Measurements from ENCODE around the gene TM7SF2. TPM values are rescaled to one million over a fixed set of nuclear protein-coding genes. Genes with fewer than 3 reads are reported as not detected.

The TM7SF2 gene
- total RNA-seq, 2 experiments from 2014 or later: 20.0 to 20.4 TPM

DNA sequence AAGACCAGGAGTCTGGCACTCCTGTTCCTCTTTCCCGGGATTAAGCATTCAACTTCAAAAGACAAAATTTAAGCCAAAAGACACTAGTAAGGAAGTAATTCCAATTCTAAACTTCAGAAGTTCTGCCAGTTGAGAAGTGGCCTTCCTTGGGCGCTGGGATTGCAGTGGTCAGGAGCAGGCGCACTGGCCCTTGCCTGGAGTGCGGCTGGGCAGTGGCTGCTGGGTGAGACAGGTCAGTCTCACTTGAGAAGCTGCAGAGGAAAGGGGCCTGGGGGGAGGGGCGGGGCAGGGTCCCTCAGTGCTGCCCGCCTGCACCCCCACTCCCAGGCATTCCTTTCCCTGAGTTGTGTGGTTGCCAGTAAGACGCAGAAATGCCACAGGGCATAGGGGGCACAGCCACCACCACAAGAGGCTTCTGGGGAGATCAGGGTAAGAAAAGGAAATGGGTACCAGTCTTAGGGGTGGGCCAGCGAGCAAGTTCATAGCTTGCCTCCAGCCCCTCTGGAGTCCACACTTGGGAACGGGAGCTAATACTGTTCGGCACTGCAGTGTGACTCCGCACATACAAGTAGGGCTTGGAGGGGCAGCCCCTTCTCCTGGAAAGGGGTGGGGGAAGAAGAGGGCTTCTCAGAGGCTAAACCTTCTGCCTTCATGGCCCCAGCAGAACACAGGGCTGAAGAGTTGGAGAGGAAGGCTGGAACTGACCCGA, 16.0 kb downstream of the TM7SF2 start:
- Mint-ChIP-seq H3K36me3 (ENCODE audit: low read depth) (peaks cover 87% of the 10 kb centered on the region), H3K4me3 (no peak overlapping the region)

DNA sequence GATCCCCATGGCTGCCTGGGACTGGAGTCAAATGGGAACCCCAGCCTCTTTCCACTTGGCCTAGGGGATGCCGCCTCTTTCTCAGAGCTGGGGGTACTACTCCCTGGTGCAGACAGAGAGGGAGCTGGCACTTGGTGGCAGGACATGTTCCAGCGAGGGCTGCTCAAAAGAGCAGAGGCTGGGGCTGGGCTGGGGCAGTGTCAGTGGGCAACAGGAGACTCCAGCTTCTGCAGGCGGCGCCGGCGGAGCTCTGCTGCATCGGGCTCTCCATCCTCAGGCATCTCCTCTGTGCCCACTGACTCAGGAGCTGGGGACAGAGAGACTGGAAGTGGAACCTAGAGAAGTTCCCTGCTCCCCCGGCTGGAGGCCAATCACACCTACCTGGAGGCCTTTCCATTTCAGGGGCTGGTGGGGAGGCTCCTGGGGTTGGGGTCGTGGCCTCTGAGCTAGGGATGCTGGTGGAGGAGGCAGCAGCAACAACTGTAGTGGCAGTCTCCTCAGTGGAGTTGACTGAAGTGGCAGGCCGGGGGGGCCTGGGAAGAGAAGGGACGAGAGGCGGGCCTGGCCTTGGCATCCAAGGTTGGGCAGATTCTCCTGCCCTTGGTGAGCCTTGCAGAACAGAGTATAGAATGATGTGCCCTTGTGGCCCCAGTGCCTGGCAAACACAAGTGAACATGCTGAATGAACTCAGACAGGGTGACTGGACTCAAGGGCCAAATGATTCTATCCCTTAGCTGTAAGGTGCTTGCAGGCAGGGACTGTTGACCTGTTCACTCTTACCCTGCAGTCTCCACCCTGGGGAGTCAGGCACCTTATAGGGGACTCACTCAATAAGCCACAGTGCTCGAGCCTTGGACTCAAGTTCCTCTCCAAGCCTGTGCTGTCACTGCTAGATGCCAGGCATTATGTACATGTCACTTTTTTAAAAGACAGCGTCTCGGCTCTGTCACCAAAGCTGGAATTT, 16.8 kb downstream of the TM7SF2 start:
- Histone ChIP-seq H3K27me3 (ENCODE audit: control insufficient read depth in 1 of 2, insufficient read depth in 2 of 2, low read length in 2 of 2) (no peaks in the 10 kb centered on the region), H3K4me3 (ENCODE audit: low read length) (no peak overlapping the region), H3K4me1 (ENCODE audit: insufficient read depth, low read length) (peaks cover 28% of the 10 kb centered on the region), H3K9me3 (ENCODE audit: control insufficient read depth in 1 of 2, insufficient read depth in 1 of 2, low read length in 2 of 2) (no peaks in the 10 kb centered on the region), H3K36me3 (ENCODE audit: insufficient read depth, low read length) (peaks cover 92% of the 10 kb centered on the region), H3K27ac (ENCODE audit: low read depth in 1 of 2, low read length in 2 of 2) (no peak overlapping the region)
- TF ChIP-seq, protein P1, sequence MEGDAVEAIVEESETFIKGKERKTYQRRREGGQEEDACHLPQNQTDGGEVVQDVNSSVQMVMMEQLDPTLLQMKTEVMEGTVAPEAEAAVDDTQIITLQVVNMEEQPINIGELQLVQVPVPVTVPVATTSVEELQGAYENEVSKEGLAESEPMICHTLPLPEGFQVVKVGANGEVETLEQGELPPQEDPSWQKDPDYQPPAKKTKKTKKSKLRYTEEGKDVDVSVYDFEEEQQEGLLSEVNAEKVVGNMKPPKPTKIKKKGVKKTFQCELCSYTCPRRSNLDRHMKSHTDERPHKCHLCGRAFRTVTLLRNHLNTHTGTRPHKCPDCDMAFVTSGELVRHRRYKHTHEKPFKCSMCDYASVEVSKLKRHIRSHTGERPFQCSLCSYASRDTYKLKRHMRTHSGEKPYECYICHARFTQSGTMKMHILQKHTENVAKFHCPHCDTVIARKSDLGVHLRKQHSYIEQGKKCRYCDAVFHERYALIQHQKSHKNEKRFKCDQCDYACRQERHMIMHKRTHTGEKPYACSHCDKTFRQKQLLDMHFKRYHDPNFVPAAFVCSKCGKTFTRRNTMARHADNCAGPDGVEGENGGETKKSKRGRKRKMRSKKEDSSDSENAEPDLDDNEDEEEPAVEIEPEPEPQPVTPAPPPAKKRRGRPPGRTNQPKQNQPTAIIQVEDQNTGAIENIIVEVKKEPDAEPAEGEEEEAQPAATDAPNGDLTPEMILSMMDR (IDR thresholded peaks at IDR 0.05): no peak
- ATAC-seq (ENCODE audit: poor library complexity): peak; percentile 13
- ChIA-PET CTCF (interaction anchor here (1.2 kb wide), 1 partner anchor 18 kb away, joined by 3 read pairs; no protein-coding TSS in a partner anchor), POLR2A (interaction anchor here (1.4 kb wide), 1 partner anchor 11 kb away, joined by 6 read pairs; the partner anchor contains the start of gene ZNHIT2)
- intact Hi-C loops (cut with DNase I, micrococcal nuclease): no loop called here
- no peak overlapping the region for H3K4me3 Mint-ChIP-seq
- H3K36me3 Mint-ChIP-seq (ENCODE audit: low read depth): peaks cover 90% of the 10 kb centered on the region
- peak overlapping the region; percentile 42 for H3K27ac Mint-ChIP-seq
- H3K4me1 Mint-ChIP-seq (ENCODE audit: low read depth): peaks cover 20% of the 10 kb centered on the region
- DNase-seq: no peak
- no peaks in the 10 kb centered on the region for H3K27me3 Mint-ChIP-seq
- no peaks in the 10 kb centered on the region for H3K9me3 Mint-ChIP-seq

More for the DNA sequence above, 16.0 kb downstream of the TM7SF2 start:
- no peak overlapping the region for H3K27ac ChIP-seq (ENCODE audit: low read depth in 1 of 2, low read length in 2 of 2)
- no peaks in the 10 kb centered on the region for H3K27me3 ChIP-seq (ENCODE audit: control insufficient read depth in 1 of 2, insufficient read depth in 2 of 2, low read length in 2 of 2)
- intact Hi-C loops (cut with DNase I, micrococcal nuclease): no loop called here
- no peaks in the 10 kb centered on the region for H3K9me3 ChIP-seq (ENCODE audit: control insufficient read depth in 1 of 2, insufficient read depth in 1 of 2, low read length in 2 of 2)
- Mint-ChIP-seq H3K4me1 (ENCODE audit: low read depth) (peaks cover 17% of the 10 kb centered on the region), H3K27me3 (no peaks in the 10 kb centered on the region), H3K9me3 (no peaks in the 10 kb centered on the region), H3K27ac (peak overlapping the region; percentile 42)
- POLR2A ChIA-PET: interaction anchor here (1.4 kb wide), 1 partner anchor 10 kb away, joined by 6 read pairs; the partner anchor contains the start of gene ZNHIT2
- no peak for DNase-seq
- H3K36me3 ChIP-seq (ENCODE audit: insufficient read depth, low read length): peaks cover 87% of the 10 kb centered on the region
- TF ChIP-seq, protein P1 (IDR thresholded peaks at IDR 0.05): no peak
- H3K4me1 ChIP-seq (ENCODE audit: insufficient read depth, low read length): peaks cover 28% of the 10 kb centered on the region
- CTCF ChIA-PET: interaction anchor here (1.2 kb wide), 1 partner anchor 17 kb away, joined by 3 read pairs; no protein-coding TSS in a partner anchor
- peak; percentile 15 for ATAC-seq (ENCODE audit: poor library complexity)
- H3K4me3 ChIP-seq (ENCODE audit: low read length): no peak overlapping the region

DNA sequence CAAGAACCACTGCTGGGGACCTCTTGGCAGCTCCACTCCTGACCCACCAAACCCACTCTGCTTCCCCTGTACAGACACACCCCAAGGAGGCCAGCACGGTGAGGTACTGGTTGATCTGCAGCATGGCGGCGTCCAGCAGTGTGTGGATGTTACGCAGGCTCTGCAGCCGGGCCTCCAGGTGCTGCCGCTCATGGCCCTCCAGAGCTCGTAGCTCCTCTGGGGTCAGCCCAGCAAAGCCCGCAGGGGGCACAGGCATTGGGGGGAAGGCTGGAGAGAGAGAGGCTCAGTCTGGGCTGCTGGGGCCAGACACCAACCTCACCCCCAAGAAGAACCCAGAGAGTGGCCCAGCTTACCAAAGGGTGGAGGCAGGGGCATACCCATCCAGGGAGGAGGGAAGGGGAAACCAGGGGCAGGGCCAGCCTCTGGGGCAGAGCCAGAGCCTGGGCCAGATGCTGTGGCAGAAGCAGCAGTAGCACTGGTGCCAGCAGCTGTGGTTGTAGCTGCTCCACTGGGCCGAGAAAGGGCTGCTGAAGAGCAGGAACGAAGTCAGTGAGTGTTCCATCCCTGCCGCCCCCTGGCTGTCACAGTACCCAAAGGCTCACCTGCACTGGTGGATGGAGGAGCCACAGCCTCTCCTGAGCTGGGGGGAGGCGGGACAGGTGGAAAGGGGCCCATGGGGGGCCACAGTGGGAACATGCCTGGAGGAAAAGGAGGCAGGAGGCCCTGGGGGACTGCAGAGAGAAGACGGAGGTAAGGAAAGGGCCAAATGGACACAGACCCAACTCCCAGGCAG, 18.2 kb downstream of the TM7SF2 start:
- no peak for ATAC-seq (ENCODE audit: poor library complexity)
- Mint-ChIP-seq H3K27me3 (no peaks in the 10 kb centered on the region), H3K27ac (peak overlapping the region; percentile 14), H3K4me3 (peak overlapping the region; percentile 4), H3K36me3 (ENCODE audit: low read depth) (peaks cover 95% of the 10 kb centered on the region), H3K9me3 (no peaks in the 10 kb centered on the region), H3K4me1 (ENCODE audit: low read depth) (peaks cover 26% of the 10 kb centered on the region)
- no peak overlapping the region for H3K4me3 ChIP-seq (ENCODE audit: low read length)
- ChIA-PET CTCF (no interaction called here), POLR2A (interaction anchor here (1.3 to 3.1 kb wide), 2 partner anchors 8 to 18 kb away, joined by 6 to 18 read pairs; partner anchors contain the start of genes FAU, MRPL49 and TM7SF2)
- H3K27ac ChIP-seq (ENCODE audit: low read depth in 1 of 2, low read length in 2 of 2): no peak overlapping the region
- TF ChIP-seq, protein P1 (IDR thresholded peaks at IDR 0.05): no peak
- peaks cover 84% of the 10 kb centered on the region for H3K36me3 ChIP-seq (ENCODE audit: insufficient read depth, low read length)
- DNase-seq: peak in 1 of 14 experiments; percentile 21
- intact Hi-C loops (cut with DNase I, micrococcal nuclease): loop anchor here in 1 of 2 experiments (5.0 kb wide), 1 partner anchor 213 kb away; the partner anchor contains the start of gene ATG2A
- H3K9me3 ChIP-seq (ENCODE audit: control insufficient read depth in 1 of 2, insufficient read depth in 1 of 2, low read length in 2 of 2): no peaks in the 10 kb centered on the region
- H3K27me3 ChIP-seq (ENCODE audit: control insufficient read depth in 1 of 2, insufficient read depth in 2 of 2, low read length in 2 of 2): no peaks in the 10 kb centered on the region
- peaks cover 28% of the 10 kb centered on the region for H3K4me1 ChIP-seq (ENCODE audit: insufficient read depth, low read length)
